ENCODE results near the gene PPM1H. TPM values are rescaled to one million over a fixed set of nuclear protein-coding genes. Genes with fewer than 3 reads are reported as not detected.

PPM1H gene
- total RNA-seq, 6 experiments from 2014 or later = 7.0 to 20.9 (median 8.4) TPM

- Mint-ChIP-seq H3K4me1 (ENCODE audit: low read depth) (peaks cover 7% of the 10 kb centered on the region; the same call in 1 of the 2 replicates), H3K36me3 (ENCODE audit: low read depth) (peaks cover 11% of the 10 kb centered on the region), H3K27ac (no peak overlapping the region), H3K27me3 (ENCODE audit: insufficient read depth) (peaks cover 3% of the 10 kb centered on the region; the same call in 1 of the 2 replicates), H3K9me3 (no peaks in the 10 kb centered on the region), H3K4me3 (no peak overlapping the region)
- no peak for DNase-seq
- no peak for TF ChIP-seq CTCF (IDR thresholded peaks at IDR 0.05)
Measured at GRCh38 chr12:62911286-62911685, 23.7 kb downstream of the PPM1H start.

GRCh38 chr12:62910549-62911169 is 24.3 kb downstream of the PPM1H start:
- H3K9me3 Mint-ChIP-seq = no peaks in the 10 kb centered on the region
- no peak for TF ChIP-seq CTCF (IDR thresholded peaks at IDR 0.05)

GRCh38 chr12:62909340-62909739 is 25.6 kb downstream of the PPM1H start:
- Mint-ChIP-seq H3K4me3 (no peak overlapping the region), H3K27me3 (ENCODE audit: insufficient read depth) (peaks cover 3% of the 10 kb centered on the region; the same call in 1 of the 2 replicates)

More at GRCh38 chr12:62910549-62911169, 24.3 kb downstream of the PPM1H start:
- DNase-seq = no peak
- Mint-ChIP-seq H3K27ac (no peak overlapping the region), H3K4me3 (no peak overlapping the region), H3K36me3 (ENCODE audit: low read depth) (peaks cover 11% of the 10 kb centered on the region), H3K4me1 (ENCODE audit: low read depth) (peaks cover 7% of the 10 kb centered on the region; the same call in 1 of the 2 replicates), H3K27me3 (ENCODE audit: insufficient read depth) (peaks cover 3% of the 10 kb centered on the region; the same call in 1 of the 2 replicates)

GRCh38 chr12:62908674-62909073 is 26.3 kb downstream of the PPM1H start:
- Mint-ChIP-seq H3K4me3 (no peak overlapping the region), H3K27me3 (ENCODE audit: insufficient read depth) (peaks cover 2% of the 10 kb centered on the region; the same call in 1 of the 2 replicates), H3K27ac (no peak overlapping the region)

More at GRCh38 chr12:62909340-62909739, 25.6 kb downstream of the PPM1H start:
- Mint-ChIP-seq H3K27ac (no peak overlapping the region), H3K4me1 (ENCODE audit: low read depth) (peaks cover 5% of the 10 kb centered on the region; the same call in 1 of the 2 replicates), H3K36me3 (ENCODE audit: low read depth) (peaks cover 11% of the 10 kb centered on the region), H3K9me3 (no peaks in the 10 kb centered on the region)
- no peak for DNase-seq
- TF ChIP-seq CTCF (IDR thresholded peaks at IDR 0.05) = no peak

GRCh38 chr12:62907561-62907960 is 27.4 kb downstream of the PPM1H start:
- no peaks in the 10 kb centered on the region for H3K9me3 Mint-ChIP-seq
- DNase-seq = no peak
- H3K4me3 Mint-ChIP-seq = no peak overlapping the region
- TF ChIP-seq CTCF (IDR thresholded peaks at IDR 0.05) = no peak
- peaks cover 4% of the 10 kb centered on the region for H3K36me3 Mint-ChIP-seq (ENCODE audit: low read depth)
- peaks cover 2% of the 10 kb centered on the region; the same call in 1 of the 2 replicates for H3K27me3 Mint-ChIP-seq (ENCODE audit: insufficient read depth)
- H3K4me1 Mint-ChIP-seq (ENCODE audit: low read depth) = peaks cover 9% of the 10 kb centered on the region
- H3K27ac Mint-ChIP-seq = no peak overlapping the region

More at GRCh38 chr12:62908674-62909073, 26.3 kb downstream of the PPM1H start:
- Mint-ChIP-seq H3K36me3 (ENCODE audit: low read depth) (peaks cover 11% of the 10 kb centered on the region), H3K9me3 (no peaks in the 10 kb centered on the region), H3K4me1 (ENCODE audit: low read depth) (no peaks in the 10 kb centered on the region)
- no peak for DNase-seq
- TF ChIP-seq CTCF (IDR thresholded peaks at IDR 0.05) = no peak

Data from HFFc6 (cell line).